Astrocyte (in vitro differentiated cells and primary cell): ENCODE results near the gene ANKS6.

Source experiments
- EZH2 ChIP-seq: IDR thresholded peaks from 2 replicates; pipeline ENCODE4 v1.6.1; 2012; ENCODE audit warnings: mild to moderate bottlenecking, low read length, inconsistent platforms; ENCODE audit not compliant: insufficient read depth
- TF ChIP-seq, protein P1 (sequence below): IDR thresholded peaks from 2 replicates; pipeline ENCODE4 v1.5.1; 2011; ENCODE audit warnings: low read depth, mild to moderate bottlenecking, inconsistent platforms, low read length, moderate library complexity; ENCODE audit not compliant: insufficient read depth

DNA sequence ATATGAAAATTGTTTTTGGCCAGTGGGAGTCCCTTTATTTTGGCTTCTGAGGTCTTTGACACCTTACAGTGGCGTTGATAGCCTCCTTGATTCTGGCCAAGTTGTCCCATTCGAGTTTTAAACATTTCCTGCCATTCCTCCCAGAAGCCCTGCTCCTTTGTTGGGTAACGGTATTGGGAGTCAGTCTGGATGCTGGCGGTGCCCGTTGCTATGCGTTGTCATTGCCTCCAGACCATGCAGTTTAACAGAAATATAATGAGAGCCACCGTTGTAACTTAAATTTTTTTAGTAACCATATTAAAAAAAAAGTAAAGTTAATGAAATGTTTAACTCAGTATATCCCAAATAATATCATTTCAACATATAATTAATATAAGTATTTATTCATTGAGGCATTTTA is 46.2 kb upstream of the ANKS6 start:
- TF ChIP-seq EZH2: no peak
- TF ChIP-seq, protein P1, sequence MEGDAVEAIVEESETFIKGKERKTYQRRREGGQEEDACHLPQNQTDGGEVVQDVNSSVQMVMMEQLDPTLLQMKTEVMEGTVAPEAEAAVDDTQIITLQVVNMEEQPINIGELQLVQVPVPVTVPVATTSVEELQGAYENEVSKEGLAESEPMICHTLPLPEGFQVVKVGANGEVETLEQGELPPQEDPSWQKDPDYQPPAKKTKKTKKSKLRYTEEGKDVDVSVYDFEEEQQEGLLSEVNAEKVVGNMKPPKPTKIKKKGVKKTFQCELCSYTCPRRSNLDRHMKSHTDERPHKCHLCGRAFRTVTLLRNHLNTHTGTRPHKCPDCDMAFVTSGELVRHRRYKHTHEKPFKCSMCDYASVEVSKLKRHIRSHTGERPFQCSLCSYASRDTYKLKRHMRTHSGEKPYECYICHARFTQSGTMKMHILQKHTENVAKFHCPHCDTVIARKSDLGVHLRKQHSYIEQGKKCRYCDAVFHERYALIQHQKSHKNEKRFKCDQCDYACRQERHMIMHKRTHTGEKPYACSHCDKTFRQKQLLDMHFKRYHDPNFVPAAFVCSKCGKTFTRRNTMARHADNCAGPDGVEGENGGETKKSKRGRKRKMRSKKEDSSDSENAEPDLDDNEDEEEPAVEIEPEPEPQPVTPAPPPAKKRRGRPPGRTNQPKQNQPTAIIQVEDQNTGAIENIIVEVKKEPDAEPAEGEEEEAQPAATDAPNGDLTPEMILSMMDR: no peak
